GM12878 (cell line): ENCODE measurements around the gene PLEKHA6. TPM values are rescaled to one million over a fixed set of nuclear protein-coding genes. Genes with fewer than 3 reads are reported as not detected.

Source experiments
- ATAC-seq: fragments of 200-7000 bp; cut with Tn5 transposase; 3 replicates; pipeline ENCODE4 v1.9.1; 2020; ENCODE audit warnings: mild to moderate bottlenecking, moderate library complexity
- BruUV-seq: library from RNA; stranded (reverse); fragments of 400-500 nt; replicated peaks from 2 replicates; lab custom pipeline; 2021; lab: Mats Ljungman, UMichigan
- CTCF ChIA-PET: fragments of 300-600 bp; sonication (Branson Sonifier 250); formaldehyde crosslinking; extraction: SDS; loops from one replicate; lab custom pipeline; 2021; ENCODE audit warnings: inconsistent platforms; lab: Yijun Ruan, JAX
- POLR2A ChIA-PET: fragments of 350-600 bp; formaldehyde crosslinking; extraction: SDS; loops from one replicate; lab custom pipeline; 2021; ENCODE audit warnings: inconsistent platforms; lab: Charles Lee
- RAD21 ChIA-PET: fragments of 300-600 bp; sonication (Branson Sonifier 250); formaldehyde crosslinking; loops from one replicate; lab custom pipeline; 2023; ENCODE audit warnings: antibody characterized with exemption; ENCODE audit not compliant: unreplicated experiment; lab: Charles Lee
- SMC1A ChIA-PET: fragments of 300-600 bp; sonication (Branson Sonifier 250); formaldehyde crosslinking; loops from one replicate; lab custom pipeline; 2023; ENCODE audit not compliant: unreplicated experiment, uncharacterized antibody; lab: Charles Lee
- DNase-seq: peaks from one replicate; pipeline ENCODE4 v3.0.0-alpha.2; 2011; ENCODE audit warnings: low read depth, low spot score
- FAIRE-seq: peaks from 3 replicates; lab custom pipeline; 2011; peaks lifted over from hg19 to GRCh38; lab: Jason Lieb, UNC
- H2AFZ ChIP-seq: 2 replicates; pipeline ENCODE4 v1.6.0; 2011; ENCODE audit warnings: low read depth, low read length, control low read depth; ENCODE audit not compliant: control insufficient read depth
- H3K27ac ChIP-seq: 2 replicates; pipeline ENCODE4 v1.5.1; 2011; ENCODE audit warnings: control low read depth; ENCODE audit not compliant: control insufficient read depth, insufficient read depth
- H3K27me3 ChIP-seq, 2 experiments: replicated peaks in 1 of 2; 2 replicates each; pipeline versions ENCODE4 v1.6.0 to v1.6.1; 2011; ENCODE audit warnings: low read length in 1 of 2; ENCODE audit not compliant: control insufficient read depth in 2 of 2, insufficient read depth in 2 of 2
- H3K36me3 ChIP-seq, 2 experiments: 2 replicates each; pipeline ENCODE4 v1.5.1; 2011; ENCODE audit warnings: low read length in 1 of 2; ENCODE audit not compliant: control insufficient read depth in 2 of 2, insufficient read depth in 2 of 2
- H3K4me1 ChIP-seq: 2 replicates; pipeline ENCODE4 v1.6.1; 2011; ENCODE audit warnings: mild to moderate bottlenecking, low read length, moderate library complexity, mixed read lengths; ENCODE audit not compliant: control insufficient read depth, insufficient read depth
- H3K4me2 ChIP-seq: 2 replicates; pipeline ENCODE4 v1.6.0; 2011; ENCODE audit warnings: control low read depth; ENCODE audit not compliant: control insufficient read depth, insufficient read depth
- H3K4me3 ChIP-seq: fragments of 200-600 bp; sonication (generic); 2 replicates; pipeline ENCODE4 v1.5.1; 2016
- H3K79me2 ChIP-seq: 2 replicates; pipeline ENCODE4 v1.6.0; 2011; ENCODE audit warnings: low read length; ENCODE audit not compliant: control insufficient read depth, insufficient read depth
- H3K9ac ChIP-seq: 2 replicates; pipeline ENCODE4 v1.8.0; 2011; ENCODE audit warnings: low read length, control low read depth, mixed read lengths; ENCODE audit not compliant: control insufficient read depth, insufficient read depth
- H3K9me3 ChIP-seq: replicated peaks from 3 replicates; pipeline ENCODE4 v1.5.1; 2011; ENCODE audit warnings: mild to moderate bottlenecking, low read length; ENCODE audit not compliant: control insufficient read depth, insufficient read depth
- H4K20me1 ChIP-seq: 2 replicates; pipeline ENCODE4 v1.6.0; 2011; ENCODE audit not compliant: control insufficient read depth, insufficient read depth
- BCL11A ChIP-seq: IDR thresholded peaks from 2 replicates; pipeline ENCODE4 v1.6.1; 2011; ENCODE audit warnings: low read depth, low read length
- BMI1 ChIP-seq: fragments of 450-650 bp; IDR thresholded peaks from 2 replicates; pipeline ENCODE4 v1.6.1; 2016; ENCODE audit warnings: mild to moderate bottlenecking, moderate library complexity, borderline replicate concordance
- CHD4 ChIP-seq: fragments of 200-600 bp; sonication (generic); IDR thresholded peaks from 2 replicates; pipeline ENCODE4 v1.6.1; 2016; ENCODE audit warnings: mild to moderate bottlenecking
- ETV6 ChIP-seq, 2 experiments: fragments of 450-650 bp in 1 of 2; IDR thresholded peaks in 1 of 2; conservative IDR thresholded peaks in 1 of 2; 2 replicates each; pipeline ENCODE4 v1.6.1; 2014; ENCODE audit warnings: antibody characterized with exemption in 1 of 2, borderline replicate concordance in 1 of 2, low read depth in 1 of 2, mild to moderate bottlenecking in 1 of 2, moderate library complexity in 1 of 2
- EZH2 ChIP-seq: IDR thresholded peaks from 2 replicates; pipeline ENCODE4 v1.6.1; 2012; ENCODE audit warnings: low read depth, mild to moderate bottlenecking, control low read depth, inconsistent platforms, low read length, borderline replicate concordance; ENCODE audit not compliant: control insufficient read depth
- HCFC1 ChIP-seq: fragments of 150-350 bp; IDR thresholded peaks from 2 replicates; pipeline ENCODE4 v1.6.1; 2014; ENCODE audit warnings: low read length
- IRF5 ChIP-seq: fragments of 450-650 bp; IDR thresholded peaks from 2 replicates; pipeline ENCODE4 v1.6.1; 2017; ENCODE audit warnings: borderline replicate concordance
- MYC ChIP-seq: IDR thresholded peaks from 2 replicates; pipeline ENCODE4 v1.6.1; 2011; ENCODE audit warnings: mild to moderate bottlenecking, low read length, moderate library complexity, inconsistent platforms; ENCODE audit not compliant: insufficient read depth, insufficient replicate concordance, insufficient read length, severe bottlenecking
- PKNOX1 ChIP-seq: fragments of 450-650 bp; IDR thresholded peaks from 2 replicates; pipeline ENCODE4 v1.6.1; 2016; ENCODE audit warnings: mild to moderate bottlenecking
- POLR2AphosphoS2 ChIP-seq: IDR thresholded peaks from 2 replicates; pipeline ENCODE4 v1.6.1; 2011; ENCODE audit warnings: low read depth, mild to moderate bottlenecking, low read length, improper control_type of control experiment, moderate library complexity
- RELA ChIP-seq: fragments of 450-650 bp; IDR thresholded peaks from 2 replicates; pipeline ENCODE4 v1.8.0; 2014; ENCODE audit warnings: borderline replicate concordance; ENCODE audit not compliant: partially characterized antibody
- SIX5 ChIP-seq: IDR thresholded peaks from 2 replicates; pipeline ENCODE4 v1.6.1; 2011; ENCODE audit warnings: mild to moderate bottlenecking, low read depth, low read length, moderate library complexity; ENCODE audit not compliant: severe bottlenecking
- SMARCA5 ChIP-seq: fragments of 450-650 bp; IDR thresholded peaks from 2 replicates; pipeline ENCODE4 v1.6.1; 2017; ENCODE audit warnings: mild to moderate bottlenecking
- TCF3 ChIP-seq: IDR thresholded peaks from 2 replicates; pipeline ENCODE4 v1.6.1; 2012; ENCODE audit warnings: low read depth, mild to moderate bottlenecking, low read length, borderline replicate concordance; ENCODE audit not compliant: insufficient read depth
- TCF7 ChIP-seq: IDR thresholded peaks from 2 replicates; pipeline ENCODE4 v1.6.1; 2014; ENCODE audit warnings: antibody characterized with exemption, borderline replicate concordance
- ZBTB33 ChIP-seq: fragments of 450-650 bp; IDR thresholded peaks from 2 replicates; pipeline ENCODE4 v1.6.1; 2017; ENCODE audit warnings: mild to moderate bottlenecking
- WGBS: methylation state at CpG from one replicate; pipeline ENCODE4 v1.1.6; 2016; ENCODE audit warnings: low lambda C conversion rate; ENCODE audit not compliant: insufficient replicate concordance, insufficient coverage; ENCODE audit errors: missing lambda C conversion rate; 5-methylcytosine and 5-hydroxymethylcytosine counted together
- in situ Hi-C: fragments of 300-500 bp; cut with MboI; formaldehyde crosslinking; loops from 9 replicates; pipeline ENCODE4 v1.14.3; 2018; ENCODE audit warnings: mixed read lengths
- intact Hi-C: fragments of 100-400 bp; cut with micrococcal nuclease; formaldehyde crosslinking; loops from one replicate; pipeline ENCODE4 v1.14.2; 2022; ENCODE audit not compliant: unreplicated experiment
- polyA plus RNA-seq, 11 experiments: library from polyadenylated mRNA; depleted of rRNA in 4 of 11; unstranded in 6 of 11; stranded (reverse) in 5 of 11; fragments of >200 nt; fragmentation: Nextera tagmentation in 4 of 11; fragmentation: Illumina TruSeq in 1 of 11; extraction: Ambion mirVana in 4 of 11; extraction: Trizol in 1 of 11; gene quantifications; 1 replicate in 1 of 11; 2 replicates in 10 of 11; pipeline versions ENCODE4 v1.2.1 to v1.2.3, GENCODE V29; 2011 to 2016; ENCODE audit warnings: inconsistent platforms in 2 of 11, missing spikeins in 2 of 11, low read depth in 1 of 11
- total RNA-seq, 4 experiments: library from RNA; depleted of rRNA in 3 of 4; stranded (reverse); fragments of >200 nt in 3 of 4; fragmentation: Illumina TruSeq in 1 of 4; extraction: Trizol in 1 of 4; gene quantifications; 2 replicates each; pipeline versions ENCODE4 v1.2.1 to v1.2.3, GENCODE V29; 2013 to 2021

The PLEKHA6 gene
- total and polyA plus RNA-seq, 10 of the 15 experiments (the other 5 are each of a cell fraction or from before 2014, with no cell fraction given) = 0.04 to 0.81 (median 0.19) TPM; not detected in 4

GRCh38 chr1:204248954-204249353 is 110.8 kb downstream of the PLEKHA6 start:
- H3K27ac ChIP-seq = no peak overlapping the region
- H4K20me1 ChIP-seq = no peaks in the 10 kb centered on the region
- no peaks in the 10 kb centered on the region for H3K9me3 ChIP-seq
- H3K36me3 ChIP-seq = no peaks in the 10 kb centered on the region
- no peak overlapping the region for H3K4me2 ChIP-seq
- CTCF ChIA-PET = interaction anchor here (0.6 to 1.8 kb wide), 4 partner anchors 9 to 182 kb away, joined by 4 to 9 read pairs (median 4); no protein-coding TSS in a partner anchor
- H3K27me3 ChIP-seq = peaks cover 2 to 18% of the 10 kb centered on the region in 2 experiments
- no peak overlapping the region for H3K4me3 ChIP-seq
- H3K9ac ChIP-seq = no peak overlapping the region
- FAIRE-seq = no peak
- no peak for ATAC-seq
- SMC1A ChIA-PET = interaction anchor here (0.6 to 1.5 kb wide), 3 partner anchors 10 to 602 kb away, joined by 3 to 6 read pairs (median 4); no protein-coding TSS in a partner anchor
- POLR2A ChIA-PET = no interaction called here
- DNase-seq = no peak
- no peak overlapping the region for H2AFZ ChIP-seq
- WGBS = 3% methylated on average over 3 of the region's 3 CpGs
- H3K4me1 ChIP-seq = no peaks in the 10 kb centered on the region
- BruUV-seq = no TSS peak
- intact Hi-C loops = no loop called here
- no peaks in the 10 kb centered on the region for H3K79me2 ChIP-seq
- in situ Hi-C loops = no loop called here
- RAD21 ChIA-PET = no interaction called here
- TF ChIP-seq EZH2 = no peak
- no peak for TF ChIP-seq BMI1
- no peak for TF ChIP-seq HCFC1
- no peak for TF ChIP-seq BCL11A
- no peak for TF ChIP-seq POLR2AphosphoS2
- no peak for TF ChIP-seq TCF3
- no peak for TF ChIP-seq ZBTB33
- TF ChIP-seq RELA = no peak
- TF ChIP-seq MYC = no peak
- TF ChIP-seq CHD4 = no peak
- TF ChIP-seq ETV6 (conservative IDR thresholded peaks at IDR 0.05 in 1 of 2, IDR thresholded peaks at IDR 0.05 in 1 of 2; ENCODE audit: borderline replicate concordance in 1 of 2, low read depth in 1 of 2) = no peak
- TF ChIP-seq TCF7 = no peak
- no peak for TF ChIP-seq SMARCA5
- no peak for TF ChIP-seq IRF5
- no peak for TF ChIP-seq PKNOX1
- no peak for TF ChIP-seq SIX5
